GM19043 (cell line): Measurements from ENCODE around the gene PFKFB3.
"Not testable (repeated sequence)": the region's sequence is repeated elsewhere in the genome, so short reads cannot be mapped to it uniquely, and the experiment has no call there.

Source experiments
- ATAC-seq: cut with Tn5 transposase; IDR thresholded peaks from one replicate; pipeline ENCODE4 v1.9.1; 2021; ENCODE audit warnings: low read depth; ENCODE audit not compliant: unreplicated experiment

PFKFB3 gene

DNA sequence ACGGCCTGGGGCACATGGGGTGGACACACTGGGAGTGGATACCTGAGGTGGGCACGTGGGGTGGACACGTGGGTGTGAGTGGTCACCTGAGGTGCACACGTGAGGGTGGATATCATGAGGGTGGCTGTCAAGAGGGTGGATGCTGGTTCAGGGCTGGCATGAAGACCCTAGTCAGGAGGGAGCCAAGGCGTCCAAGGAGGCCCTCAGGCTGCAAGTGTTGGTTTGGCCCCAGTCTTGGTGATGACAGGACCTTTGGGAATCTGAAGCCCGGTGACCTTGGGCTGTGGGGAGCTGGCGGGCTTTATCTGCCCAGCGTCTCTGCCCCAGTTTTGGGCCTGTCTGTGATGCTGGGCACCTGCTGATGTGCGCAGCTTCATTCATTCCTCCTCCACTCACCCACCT, 24.9 kb upstream of the PFKFB3 start:
- no peak for ATAC-seq

DNA sequence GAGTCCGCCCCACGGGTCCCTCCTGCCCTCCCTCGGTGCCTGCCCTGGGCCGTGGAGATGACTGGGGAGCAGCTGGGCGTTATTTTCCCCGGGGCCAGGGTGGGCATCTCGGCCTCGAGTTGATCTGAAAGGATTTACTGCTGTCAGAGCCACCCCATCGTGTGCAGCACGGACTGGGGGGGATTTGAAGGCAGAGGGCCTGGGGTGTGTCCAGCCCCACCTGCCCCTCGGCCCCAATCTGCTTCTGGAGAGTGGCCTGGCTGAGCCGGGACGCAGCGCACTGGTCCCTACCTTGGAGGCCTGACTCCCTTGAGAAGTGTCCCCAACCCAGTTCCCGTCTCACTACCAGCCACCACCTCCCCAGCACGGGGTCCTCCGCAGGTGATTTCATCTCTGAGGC, 24.2 kb upstream of the PFKFB3 start:
- no peak for ATAC-seq

DNA sequence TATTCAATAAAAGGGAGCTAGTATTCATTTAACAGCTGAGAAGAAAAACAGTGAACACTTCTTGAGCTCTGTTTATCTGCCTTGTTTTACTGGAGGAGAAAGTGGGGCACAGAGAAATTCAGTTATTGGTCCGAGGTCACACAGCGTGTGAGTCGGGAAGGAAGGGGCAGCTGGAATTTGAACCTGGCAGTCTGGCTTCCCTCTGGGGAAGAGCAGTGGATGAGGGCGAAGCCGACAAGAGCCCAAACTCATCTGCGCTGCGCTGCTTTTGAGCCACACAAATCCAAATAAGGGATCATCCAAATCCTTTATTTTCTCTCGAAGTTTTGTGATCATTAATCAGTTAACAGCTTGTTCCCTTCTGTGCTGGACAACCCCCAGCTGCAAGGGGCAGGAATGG, 23.7 kb upstream of the PFKFB3 start:
- ATAC-seq, result no peak

DNA sequence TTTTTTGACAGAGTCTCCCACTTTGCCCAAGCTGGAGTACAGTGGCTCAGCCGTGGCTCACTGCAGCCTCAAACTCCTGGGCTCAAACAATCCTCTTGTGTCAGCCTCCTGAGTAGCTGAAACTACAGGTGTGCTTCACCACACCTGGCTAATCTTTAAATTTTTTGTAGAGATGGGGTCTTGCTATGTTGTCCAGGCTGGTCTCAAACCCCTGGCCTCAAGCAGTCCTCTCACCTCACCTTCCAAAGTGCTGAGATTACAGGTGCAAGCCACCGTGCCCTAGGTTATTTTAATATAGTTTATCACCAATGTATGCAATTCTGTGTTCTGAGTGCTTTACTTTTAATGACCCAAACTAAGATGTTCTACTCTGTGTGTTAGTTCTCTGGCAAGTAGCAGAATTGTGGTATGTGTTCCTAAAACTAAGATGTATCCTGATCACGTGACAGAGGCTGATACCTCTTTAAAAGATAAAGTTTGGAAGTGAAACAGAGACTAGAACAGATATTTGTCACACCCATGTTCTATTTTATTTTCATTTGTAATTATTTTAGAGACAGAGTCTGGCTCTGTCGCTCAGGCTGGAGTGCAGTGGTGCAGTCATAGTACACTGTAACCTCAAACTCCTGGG, 22.1 kb upstream of the PFKFB3 start:
- no peak for ATAC-seq

DNA sequence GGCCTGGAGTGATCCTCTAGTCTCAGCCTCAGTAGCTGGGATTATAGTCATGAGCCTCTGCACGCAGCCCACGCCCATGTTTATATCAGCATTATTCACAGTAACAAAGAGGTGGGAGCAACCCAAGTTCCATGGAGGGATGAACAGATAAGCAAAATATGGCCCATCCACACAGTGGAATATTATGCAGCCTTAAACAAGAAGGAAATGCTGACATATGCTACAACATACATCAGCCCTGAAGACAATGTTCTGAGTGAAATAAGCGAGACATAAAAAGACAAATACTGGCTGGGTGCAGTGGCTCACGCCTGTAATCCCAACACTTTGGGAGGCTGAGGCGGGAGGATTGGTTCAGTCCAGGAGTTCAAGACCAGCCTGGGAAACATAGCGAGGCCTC, 21.5 kb upstream of the PFKFB3 start:
- ATAC-seq, result no peak

DNA sequence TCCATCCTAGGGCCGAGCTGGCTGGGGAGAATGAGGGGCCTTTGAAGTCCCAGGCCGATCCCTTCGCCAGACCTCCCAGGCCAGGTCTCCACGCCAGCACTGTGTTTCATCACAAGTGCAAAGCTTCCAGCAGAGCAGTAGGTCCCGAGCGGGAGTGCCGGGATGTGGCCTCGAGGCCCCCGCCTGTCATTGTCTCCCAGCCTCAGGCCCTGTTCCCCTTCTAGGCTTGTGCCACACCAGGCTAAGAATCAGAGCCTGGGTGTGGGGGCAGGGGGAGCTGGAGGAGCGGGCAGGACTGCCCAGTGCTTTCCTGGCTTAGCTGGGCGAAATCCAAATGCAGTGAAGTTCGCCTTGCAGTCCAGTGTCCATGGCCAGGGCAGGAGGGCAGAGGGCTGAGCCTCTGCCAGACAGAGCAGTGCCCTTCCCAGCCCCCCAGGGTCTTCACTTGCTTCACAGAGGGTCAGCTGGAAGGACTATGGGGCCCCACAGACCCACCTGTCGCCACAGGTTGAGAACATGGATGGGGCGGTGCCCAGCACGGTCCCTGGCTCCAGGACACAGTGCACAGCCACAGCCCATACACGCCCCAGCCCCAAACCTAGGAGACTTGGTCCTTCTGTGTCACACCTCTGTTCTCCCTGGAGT, 20.2 kb upstream of the PFKFB3 start:
- ATAC-seq, result no peak

DNA sequence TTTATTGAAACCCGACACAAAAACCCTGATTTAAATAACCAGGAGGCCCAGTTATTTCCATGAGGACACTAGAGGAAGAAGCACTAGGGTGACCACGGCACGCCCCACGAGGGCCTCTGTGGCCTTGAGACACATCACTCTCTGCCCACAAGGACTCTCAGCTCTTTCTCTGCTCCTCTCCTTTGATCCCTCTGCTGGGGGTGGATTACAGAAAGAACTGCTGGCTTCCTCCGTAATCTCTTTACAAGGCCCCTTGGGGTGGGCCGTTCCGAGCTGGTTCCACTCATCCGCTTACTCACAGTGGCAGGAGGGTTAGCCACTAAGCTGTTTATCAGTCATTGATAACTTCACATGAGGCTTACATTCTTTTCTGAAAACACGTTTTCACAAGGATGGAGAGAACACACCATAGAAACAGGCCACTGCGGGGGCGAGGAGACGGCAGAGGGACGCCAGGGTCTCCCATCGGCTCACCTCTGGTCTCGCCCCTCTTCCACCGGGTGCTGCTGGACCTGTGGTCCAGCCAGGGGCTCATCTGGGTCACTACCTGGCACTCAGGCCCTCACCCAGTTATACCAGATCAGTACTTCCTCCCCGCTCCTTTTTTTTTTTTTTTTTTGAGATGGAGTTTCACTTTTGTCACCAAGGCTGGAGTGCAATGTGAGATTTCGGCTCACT, 17.6 kb upstream of the PFKFB3 start:
- no peak for ATAC-seq

DNA sequence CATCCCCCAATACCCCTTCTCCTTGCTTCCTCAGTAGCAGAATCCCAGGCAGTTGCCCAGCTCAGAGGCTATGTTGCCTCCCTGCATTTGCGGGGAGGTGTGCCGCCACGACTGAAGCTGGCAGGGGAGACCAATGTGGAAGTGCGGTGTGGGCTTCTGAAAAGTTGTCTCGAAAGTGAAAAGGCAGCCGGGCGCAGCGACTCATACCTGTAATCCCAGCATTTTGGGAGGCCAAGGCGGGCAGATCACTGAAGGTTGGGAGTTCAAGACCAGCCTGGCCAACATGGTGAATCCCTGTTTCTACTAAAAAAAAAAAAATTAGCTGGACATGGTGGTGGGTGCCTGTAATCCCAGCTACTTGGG, 15.9 kb upstream of the PFKFB3 start:
- no peak for ATAC-seq

DNA sequence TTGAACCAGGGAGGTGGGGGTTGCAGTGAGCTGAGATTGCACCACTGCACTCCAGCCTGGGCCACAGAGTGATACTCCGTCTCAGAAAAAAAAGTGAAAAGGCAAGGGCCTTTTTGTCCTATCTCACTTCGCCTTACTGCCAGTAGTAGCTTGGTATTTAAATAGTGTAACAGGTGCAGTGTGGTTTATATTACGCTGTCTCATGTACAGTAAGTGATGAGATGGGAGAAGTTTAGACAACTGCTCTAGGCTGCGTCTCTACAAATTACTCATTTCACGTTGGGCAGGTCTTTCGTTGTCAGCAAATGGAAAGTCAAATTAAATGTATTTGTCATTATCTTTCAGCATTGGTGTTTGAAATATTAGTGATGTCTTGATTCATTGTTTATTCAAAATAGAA, 15.5 kb upstream of the PFKFB3 start:
- ATAC-seq, result no peak

DNA sequence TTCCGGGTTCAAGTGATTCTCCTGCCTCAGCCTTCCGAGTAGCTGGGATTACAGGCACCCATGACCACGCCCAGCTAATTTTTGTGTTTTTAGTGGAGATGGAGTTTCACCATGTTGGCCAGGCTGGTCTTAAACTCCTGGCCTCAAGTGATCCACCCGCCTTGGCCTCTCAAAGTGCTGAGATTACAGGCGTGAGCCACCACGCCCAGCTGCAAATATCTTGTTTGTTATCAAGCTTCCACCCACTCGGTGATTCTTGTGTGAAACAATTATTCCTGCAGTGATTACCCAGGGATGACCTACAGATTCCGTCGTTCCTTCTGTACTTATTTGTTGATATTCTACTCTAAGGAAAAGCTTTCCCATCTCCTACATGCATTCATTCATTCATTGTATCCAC, 12.7 kb upstream of the PFKFB3 start:
- not testable (repeated sequence) for ATAC-seq

DNA sequence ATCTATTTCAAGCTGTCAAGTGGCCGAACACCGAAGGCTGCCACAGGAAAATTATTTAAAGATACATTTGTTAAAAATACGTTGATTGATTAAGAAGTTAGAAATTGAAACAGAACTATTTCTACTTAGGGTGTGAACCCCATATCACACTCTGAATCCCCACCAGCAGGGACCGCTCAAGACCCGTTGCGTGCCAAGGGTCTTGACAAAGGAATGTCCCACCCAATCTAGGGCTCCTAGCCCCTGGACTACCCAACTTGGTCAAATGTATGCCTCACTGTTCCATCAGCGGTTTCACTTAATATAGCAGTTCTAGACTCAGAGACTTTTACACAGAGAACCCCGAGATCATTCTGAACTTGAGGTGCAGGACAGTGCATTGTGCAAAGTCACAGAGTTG, 11.6 kb upstream of the PFKFB3 start:
- ATAC-seq, result no peak

DNA sequence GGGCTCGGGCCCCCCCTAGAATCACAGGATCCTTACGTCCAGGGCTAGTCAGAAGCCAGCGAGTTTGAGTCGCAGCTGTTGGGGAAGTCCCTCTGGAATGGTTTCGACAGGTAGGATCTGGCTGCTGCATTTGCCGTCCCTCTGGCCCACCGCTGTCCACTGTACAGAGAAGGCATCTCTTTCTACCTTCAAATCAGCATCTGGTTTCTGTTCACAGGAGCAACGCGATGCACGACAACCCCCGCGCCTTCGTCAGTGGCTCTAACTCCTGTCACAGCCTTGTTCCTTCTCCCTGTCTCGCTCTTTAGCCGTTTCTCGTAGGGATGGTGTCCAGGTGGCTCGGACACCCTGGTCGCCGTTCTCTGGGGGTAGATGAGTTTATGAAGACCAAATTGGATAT, 11.2 kb upstream of the PFKFB3 start:
- ATAC-seq, result no peak

DNA sequence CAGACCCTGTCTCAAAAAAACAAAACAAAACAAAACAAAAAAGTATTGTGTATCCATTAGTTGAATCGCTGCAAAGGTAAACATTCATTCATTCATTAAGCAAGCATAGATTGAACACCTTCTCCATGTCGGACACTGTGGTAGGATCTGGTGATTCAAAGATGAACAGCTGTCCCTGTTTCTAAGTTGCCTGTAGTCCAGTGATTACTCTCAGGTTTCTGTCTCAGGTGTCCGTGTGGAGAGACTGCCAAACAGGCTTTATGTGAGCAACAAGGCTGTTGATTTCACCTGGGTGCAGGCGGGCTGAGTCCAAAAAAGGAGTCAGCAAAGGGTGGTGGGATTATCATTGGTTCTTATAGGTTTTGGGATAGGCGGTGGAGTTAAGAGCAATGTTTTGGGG, 9.4 kb upstream of the PFKFB3 start:
- not testable (repeated sequence) for ATAC-seq

DNA sequence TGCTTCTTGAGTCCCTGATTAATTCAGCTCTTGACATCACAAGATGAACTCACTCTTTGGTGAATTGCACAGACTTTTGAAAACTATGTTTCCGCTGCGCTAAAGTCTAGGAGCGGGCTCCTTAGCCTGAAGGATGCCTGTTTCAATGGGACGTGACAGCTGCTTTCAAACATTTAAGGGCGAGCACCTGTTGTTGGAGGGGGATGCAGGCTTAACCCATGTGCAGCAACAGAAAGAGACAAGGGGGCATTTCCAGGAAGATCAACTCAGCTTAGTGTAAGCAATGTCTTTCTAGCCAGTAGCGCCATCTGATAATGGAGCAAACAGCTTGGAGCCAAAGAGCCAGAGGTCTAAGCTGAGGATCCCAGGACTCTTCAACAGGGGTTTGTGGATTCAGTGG, 8.4 kb upstream of the PFKFB3 start:
- no peak for ATAC-seq

DNA sequence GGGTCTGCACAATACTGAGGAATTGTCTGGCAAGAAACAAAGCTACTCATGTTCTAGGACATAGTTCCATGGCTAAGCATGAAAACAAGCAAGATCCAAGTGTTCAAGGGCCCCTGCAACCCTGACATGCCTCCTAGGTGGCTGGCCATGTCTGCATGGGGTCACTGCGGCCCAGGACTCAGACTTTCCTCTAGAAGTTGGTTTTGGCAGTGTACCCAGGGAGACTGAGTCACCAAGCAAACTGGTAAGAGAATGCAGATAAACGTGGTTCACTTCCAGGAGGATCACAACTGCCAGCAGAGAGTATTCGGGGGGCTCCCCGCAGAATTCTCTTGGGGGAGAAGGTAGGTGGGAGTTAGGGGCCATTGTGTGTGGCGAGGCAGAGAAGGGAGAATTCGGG, 7.4 kb upstream of the PFKFB3 start:
- no peak for ATAC-seq

DNA sequence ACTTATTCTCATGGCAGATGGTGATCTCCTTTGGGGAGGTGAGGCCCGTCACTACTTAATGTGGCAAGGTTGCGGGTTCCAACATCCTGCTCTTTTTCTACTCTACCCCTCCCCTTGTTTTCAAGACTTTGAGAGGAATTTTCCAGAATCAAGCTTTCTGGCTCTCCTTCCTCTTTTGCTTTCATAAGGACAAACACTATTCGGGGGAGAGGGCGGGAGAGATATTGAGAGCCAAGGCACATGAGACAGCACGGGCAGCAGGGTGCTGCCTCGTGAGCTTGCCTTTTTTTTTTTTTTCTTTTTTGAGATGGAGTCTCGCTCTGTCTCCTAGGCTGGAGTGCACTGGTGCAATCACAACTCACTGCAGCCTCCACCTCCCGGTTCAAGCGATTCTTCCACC, 6.9 kb upstream of the PFKFB3 start:
- ATAC-seq, result no peak

DNA sequence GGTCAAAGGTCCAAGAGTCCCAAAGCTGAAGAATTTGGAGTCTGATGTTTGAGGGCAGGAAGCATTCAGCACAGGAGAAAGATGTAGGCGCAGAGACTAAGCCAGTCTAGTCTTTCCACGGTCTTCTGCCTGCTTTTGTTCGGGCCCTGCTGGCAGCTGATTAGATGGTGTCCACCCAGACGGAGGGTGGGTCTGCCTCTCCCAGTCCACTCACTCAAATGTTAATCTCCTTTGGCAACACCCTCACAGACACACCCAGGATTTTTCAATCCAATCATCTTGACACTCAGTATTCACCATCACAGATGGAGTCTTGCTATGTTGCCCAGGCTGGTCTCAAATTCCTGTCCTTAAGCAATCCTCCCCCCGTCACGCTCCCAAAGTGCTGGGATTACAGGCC, 6.2 kb upstream of the PFKFB3 start:
- ATAC-seq, result not testable (repeated sequence)

DNA sequence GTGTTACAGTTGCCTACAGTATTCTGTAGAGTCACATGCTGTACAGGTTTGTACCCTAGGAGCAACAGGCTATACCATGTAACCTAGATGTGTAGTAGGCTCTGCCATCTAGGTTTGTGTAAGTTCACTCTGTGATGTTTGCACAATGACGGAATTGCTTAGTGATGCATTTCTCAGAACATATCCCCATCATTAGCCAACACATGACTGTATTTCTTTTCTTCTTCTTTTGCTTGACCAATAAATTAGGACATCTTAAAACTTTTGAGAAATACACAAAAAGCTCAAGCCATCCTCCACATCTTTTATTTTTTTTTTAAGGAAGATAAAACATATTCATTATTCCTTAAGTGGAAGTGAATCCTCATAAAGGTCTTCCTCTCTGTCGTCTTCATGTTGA, 5.4 kb upstream of the PFKFB3 start:
- no peak for ATAC-seq

DNA sequence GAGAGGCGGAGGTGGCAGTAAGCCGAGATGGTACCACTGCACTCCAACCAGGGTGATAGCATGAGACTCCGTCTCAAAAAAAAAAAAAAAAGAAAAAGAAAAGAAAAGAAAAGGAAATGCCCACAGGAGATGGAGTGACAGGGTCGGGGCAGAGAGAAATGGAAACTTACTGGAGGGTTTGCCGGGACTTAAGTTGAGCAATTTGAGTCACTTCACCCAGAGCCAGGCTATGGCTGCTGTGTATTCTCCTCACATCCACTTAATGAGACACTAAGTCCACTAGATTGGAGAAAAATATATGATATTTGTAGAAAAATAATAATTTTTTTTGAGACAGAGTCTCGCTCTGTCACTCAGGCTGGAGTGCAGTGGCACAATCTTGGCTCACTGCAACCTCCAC, 4.6 kb upstream of the PFKFB3 start:
- ATAC-seq, result no peak

DNA sequence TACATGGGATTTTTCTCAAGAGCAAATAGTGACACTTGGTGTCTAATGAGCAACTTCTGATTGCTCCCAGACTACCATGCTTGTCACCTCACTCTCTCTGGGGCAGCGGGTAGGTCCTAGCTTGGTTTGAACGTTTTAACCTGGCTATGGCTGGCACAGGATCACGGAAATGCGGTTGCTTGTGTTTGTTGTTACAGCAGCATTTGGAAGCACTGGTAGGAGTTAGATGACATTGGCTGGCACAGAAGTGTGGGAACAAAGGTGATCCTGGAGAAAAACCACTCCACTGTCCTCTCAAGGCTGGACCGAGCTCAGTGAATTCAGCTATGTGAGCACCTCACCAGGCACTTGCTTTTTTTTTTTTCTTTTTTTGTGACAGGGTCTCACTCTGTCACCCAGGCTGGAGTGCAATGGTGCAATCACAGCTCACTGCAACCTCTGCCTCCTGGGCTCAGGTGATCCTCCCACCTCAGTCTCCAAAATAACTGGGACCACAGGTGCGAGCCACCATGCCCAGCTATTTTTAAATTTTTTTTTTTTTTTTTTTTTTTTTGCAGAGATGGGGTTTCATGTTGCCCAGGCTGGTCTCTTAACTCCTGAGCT, 3.5 kb upstream of the PFKFB3 start:
- ATAC-seq, result no peak

DNA sequence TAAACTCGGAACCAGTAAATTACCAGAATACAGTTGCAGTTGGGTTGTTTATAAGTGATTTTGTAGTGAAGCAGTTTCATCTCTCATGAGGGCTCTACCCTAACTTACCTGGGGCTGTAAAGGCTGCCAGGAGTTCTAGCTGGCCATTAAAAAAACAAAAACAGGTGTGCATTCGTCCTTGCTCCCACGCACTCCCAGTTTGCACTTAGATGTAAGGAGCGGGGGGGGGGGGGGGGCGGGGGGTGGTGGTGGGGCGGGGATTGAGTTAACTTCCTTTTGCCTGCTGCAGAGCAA, 2.3 kb upstream of the PFKFB3 start:
- no peak for ATAC-seq
